HAP-1 (cell line): Measurements from ENCODE around the gene TRPM2.

ENCODE experiments used
- DNase-seq, 2 experiments: peaks; one replicate each; pipeline ENCODE4 v3.0.0-alpha.2; 2016 to 2020; ENCODE audit warnings: low spot score in 2 of 2
- H3K27me3 ChIP-seq: fragments of 250-450 bp; sonication (Bioruptor Pico); 2 replicates; pipeline ENCODE4 v1.5.1; 2020; ENCODE audit warnings: low read depth, mild to moderate bottlenecking, moderate library complexity
- H3K36me3 ChIP-seq: fragments of 250-450 bp; sonication (Bioruptor Pico); replicated peaks from 2 replicates; pipeline ENCODE4 v1.5.1; 2020; ENCODE audit warnings: mild to moderate bottlenecking
- H3K4me1 ChIP-seq: fragments of 250-450 bp; sonication (Bioruptor Pico); 2 replicates; pipeline ENCODE4 v1.5.1; 2020; ENCODE audit warnings: mild to moderate bottlenecking
- H3K4me3 ChIP-seq: fragments of 250-450 bp; sonication (Bioruptor Pico); 2 replicates; pipeline ENCODE4 v1.5.1; 2020; ENCODE audit warnings: mild to moderate bottlenecking, moderate library complexity
- H3K9me3 ChIP-seq: fragments of 250-450 bp; sonication (Bioruptor Pico); 2 replicates; pipeline ENCODE4 v1.5.1; 2020; ENCODE audit warnings: mild to moderate bottlenecking, moderate library complexity
- in situ Hi-C: fragments of 300-500 bp; cut with MboI; formaldehyde crosslinking; loops from 3 replicates; pipeline ENCODE4 v1.14.3; 2020; ENCODE audit warnings: low sequenced_read_pairs, inconsistent platforms, mixed read lengths

The TRPM2 gene

GRCh38 chr21:44374601-44375280, 21.3 kb downstream of the TRPM2 start:
- in situ Hi-C loops: no loop called here
- no peaks in the 10 kb centered on the region for H3K9me3 ChIP-seq
- no peaks in the 10 kb centered on the region for H3K27me3 ChIP-seq
- H3K4me3 ChIP-seq: no peak overlapping the region
- no peak for DNase-seq
- H3K4me1 ChIP-seq: no peaks in the 10 kb centered on the region
- H3K36me3 ChIP-seq: no peaks in the 10 kb centered on the region

- in situ Hi-C loops: no loop called here
- no peaks in the 10 kb centered on the region for H3K9me3 ChIP-seq
- no peaks in the 10 kb centered on the region for H3K27me3 ChIP-seq
- H3K4me1 ChIP-seq: no peaks in the 10 kb centered on the region
- no peak for DNase-seq
- H3K4me3 ChIP-seq: no peak overlapping the region
- H3K36me3 ChIP-seq: no peaks in the 10 kb centered on the region
These were observed 21.8 kb downstream of the TRPM2 start for GRCh38 chr21:44375281-44375651.

DNA sequence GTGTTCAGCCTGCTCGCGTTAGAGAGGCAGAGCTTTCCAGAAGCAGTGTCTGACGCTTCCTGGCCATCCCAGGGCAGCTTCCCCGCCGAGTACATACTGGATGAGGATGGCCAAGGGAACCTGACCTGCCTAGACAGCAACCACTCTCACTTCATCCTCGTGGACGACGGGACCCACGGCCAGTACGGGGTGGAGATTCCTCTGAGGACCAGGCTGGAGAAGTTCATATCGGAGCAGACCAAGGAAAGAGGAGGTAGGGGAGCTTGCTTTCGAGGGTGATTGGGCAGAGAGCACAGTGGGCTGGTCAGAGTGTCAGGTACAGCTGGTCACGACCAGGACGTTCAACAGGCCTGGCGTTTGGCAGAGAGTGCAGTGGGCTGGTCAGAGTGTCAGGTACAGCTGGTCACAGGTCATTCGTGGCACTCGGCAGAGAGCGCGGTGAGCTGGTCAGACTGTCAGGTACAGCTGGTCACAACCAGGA, 22.4 kb downstream of the TRPM2 start:
- Histone ChIP-seq H3K4me1 (no peaks in the 10 kb centered on the region), H3K27me3 (no peaks in the 10 kb centered on the region), H3K9me3 (no peaks in the 10 kb centered on the region), H3K36me3 (no peaks in the 10 kb centered on the region), H3K4me3 (no peak overlapping the region)
- no peak for DNase-seq
- in situ Hi-C loops: no loop called here

DNA sequence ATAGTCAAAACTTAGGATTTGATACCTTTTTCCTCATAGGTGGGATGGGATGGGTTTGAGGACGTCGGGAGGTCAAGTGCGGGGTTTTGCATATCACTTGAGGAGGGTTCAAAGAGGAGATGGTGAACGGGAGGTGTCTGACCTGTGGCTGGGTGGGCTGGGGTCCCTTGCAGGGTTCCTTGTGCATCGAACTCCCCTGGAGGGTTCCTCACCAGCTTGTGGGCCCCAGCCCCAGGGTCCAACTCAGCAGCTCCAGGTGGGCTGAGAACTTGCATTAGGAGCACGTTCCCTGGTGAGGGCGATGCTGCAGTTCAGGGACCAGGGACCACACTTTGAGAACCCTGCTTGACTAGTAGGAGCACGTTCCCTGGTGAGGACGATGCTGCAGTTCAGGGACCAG, 23.2 kb downstream of the TRPM2 start:
- in situ Hi-C loops: no loop called here
- H3K4me1 ChIP-seq: no peaks in the 10 kb centered on the region
- no peaks in the 10 kb centered on the region for H3K9me3 ChIP-seq
- no peaks in the 10 kb centered on the region for H3K36me3 ChIP-seq
- H3K4me3 ChIP-seq: no peak overlapping the region
- H3K27me3 ChIP-seq: no peaks in the 10 kb centered on the region
- no peak for DNase-seq

- in situ Hi-C loops: no loop called here
- DNase-seq: no peak
- no peaks in the 10 kb centered on the region for H3K36me3 ChIP-seq
- H3K9me3 ChIP-seq: no peaks in the 10 kb centered on the region
- H3K4me3 ChIP-seq: no peak overlapping the region
- no peaks in the 10 kb centered on the region for H3K4me1 ChIP-seq
- no peaks in the 10 kb centered on the region for H3K27me3 ChIP-seq
These were observed 23.9 kb downstream of the TRPM2 start for GRCh38 chr21:44377201-44377921.

GRCh38 chr21:44377922-44378645, 24.7 kb downstream of the TRPM2 start:
- Histone ChIP-seq H3K27me3 (no peaks in the 10 kb centered on the region), H3K9me3 (no peaks in the 10 kb centered on the region), H3K4me1 (no peaks in the 10 kb centered on the region), H3K36me3 (no peaks in the 10 kb centered on the region), H3K4me3 (no peak overlapping the region)
- in situ Hi-C loops: no loop called here
- no peak for DNase-seq

GRCh38 chr21:44378646-44379514, 25.5 kb downstream of the TRPM2 start:
- no peak for DNase-seq
- Histone ChIP-seq H3K4me1 (no peaks in the 10 kb centered on the region), H3K27me3 (no peaks in the 10 kb centered on the region), H3K36me3 (no peaks in the 10 kb centered on the region), H3K9me3 (no peaks in the 10 kb centered on the region), H3K4me3 (no peak overlapping the region)
- in situ Hi-C loops: no loop called here

DNA sequence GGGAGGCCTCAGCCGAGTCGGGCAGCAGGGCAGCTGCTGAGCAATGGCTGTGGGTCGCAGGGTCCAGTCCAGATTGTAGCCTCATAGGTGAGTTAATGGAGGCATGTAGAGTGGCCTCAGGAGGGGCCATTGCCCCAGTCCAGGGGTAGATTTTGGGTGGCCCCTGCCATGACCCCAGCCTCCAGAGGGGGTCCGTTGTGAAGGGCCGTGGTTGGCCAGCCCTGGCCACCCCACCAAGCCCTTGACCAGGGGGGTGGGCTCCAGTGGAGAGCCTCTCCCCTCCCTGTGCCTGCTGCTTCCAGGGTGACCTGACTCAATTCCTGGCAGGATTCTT, 26.1 kb downstream of the TRPM2 start:
- Histone ChIP-seq H3K4me3 (no peak overlapping the region), H3K27me3 (no peaks in the 10 kb centered on the region), H3K36me3 (no peaks in the 10 kb centered on the region), H3K4me1 (no peaks in the 10 kb centered on the region), H3K9me3 (no peaks in the 10 kb centered on the region)
- no peak for DNase-seq
- in situ Hi-C loops: no loop called here

DNA sequence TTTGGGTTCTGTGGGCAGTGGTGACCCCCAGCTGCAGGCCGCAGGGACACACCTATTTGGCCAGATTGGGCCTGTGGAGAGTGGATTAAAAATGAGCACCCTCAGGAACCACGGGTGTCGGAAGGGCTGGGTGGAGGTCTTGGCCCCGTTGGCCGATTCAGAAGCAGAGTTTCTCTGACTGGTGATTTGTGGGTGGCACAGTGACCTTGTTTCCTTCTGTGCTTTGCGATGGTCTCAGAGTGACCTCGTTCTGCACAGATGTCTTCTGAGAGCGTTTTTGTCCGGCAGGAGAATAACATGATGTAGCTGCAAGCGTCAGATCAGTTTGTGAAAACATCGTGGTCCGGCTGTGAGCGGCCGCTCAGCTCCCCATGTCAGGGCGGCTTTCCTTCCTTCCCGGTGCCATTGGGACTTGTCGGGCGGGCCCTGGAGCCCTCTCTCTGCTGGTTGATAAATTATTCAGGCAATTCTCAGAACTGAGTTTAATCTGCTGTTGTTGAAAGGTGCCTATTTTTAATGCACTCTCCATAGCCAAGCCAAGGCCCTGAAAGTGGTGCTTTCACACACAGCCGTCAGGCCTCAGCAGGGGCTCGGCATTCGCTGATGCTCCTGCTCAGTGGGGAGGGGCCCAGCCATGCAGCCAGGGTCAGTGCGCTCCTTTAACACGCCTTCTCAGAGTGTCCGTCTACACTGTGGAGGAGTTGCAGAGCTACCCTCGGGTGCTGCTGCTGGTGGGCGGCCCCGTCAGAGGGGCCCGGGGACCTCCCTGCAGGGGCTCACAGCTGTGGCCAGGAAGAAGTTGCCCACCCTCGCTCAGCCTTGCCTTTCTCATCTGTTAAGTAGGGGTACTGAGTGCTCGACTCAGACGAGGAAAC, 26.8 kb downstream of the TRPM2 start:
- Histone ChIP-seq H3K27me3 (no peaks in the 10 kb centered on the region), H3K9me3 (no peaks in the 10 kb centered on the region), H3K36me3 (no peaks in the 10 kb centered on the region), H3K4me1 (no peaks in the 10 kb centered on the region), H3K4me3 (no peak overlapping the region)
- in situ Hi-C loops: no loop called here
- DNase-seq: no peak

DNA sequence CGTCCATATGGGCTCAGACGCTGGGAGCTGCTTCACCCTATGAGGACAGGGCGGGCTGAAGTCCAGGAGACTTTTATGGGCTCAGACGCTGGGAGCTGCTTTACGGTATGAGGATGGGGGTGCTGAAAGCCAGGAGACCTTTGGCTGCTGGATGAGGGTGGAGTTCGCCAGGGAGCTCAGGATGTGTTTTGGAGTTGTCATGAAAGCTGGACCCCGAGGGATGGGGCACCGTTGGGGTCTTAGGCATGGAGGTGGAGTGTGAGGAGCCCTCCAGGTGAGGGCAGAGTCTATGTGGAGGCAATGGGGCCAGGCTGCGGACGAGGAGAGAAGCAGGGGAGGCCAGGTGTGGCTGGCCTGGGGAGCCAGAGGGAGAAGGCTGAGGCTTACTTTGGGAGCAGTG, 27.5 kb downstream of the TRPM2 start:
- DNase-seq: no peak
- Histone ChIP-seq H3K36me3 (no peaks in the 10 kb centered on the region), H3K4me3 (no peak overlapping the region), H3K4me1 (no peaks in the 10 kb centered on the region), H3K27me3 (no peaks in the 10 kb centered on the region), H3K9me3 (no peaks in the 10 kb centered on the region)
- in situ Hi-C loops: no loop called here

- Histone ChIP-seq H3K4me3 (no peak overlapping the region), H3K36me3 (no peaks in the 10 kb centered on the region), H3K4me1 (no peaks in the 10 kb centered on the region), H3K27me3 (no peaks in the 10 kb centered on the region), H3K9me3 (no peaks in the 10 kb centered on the region)
- in situ Hi-C loops: no loop called here
- no peak for DNase-seq
These were observed 28.5 kb downstream of the TRPM2 start for GRCh38 chr21:44381874-44382273.

DNA sequence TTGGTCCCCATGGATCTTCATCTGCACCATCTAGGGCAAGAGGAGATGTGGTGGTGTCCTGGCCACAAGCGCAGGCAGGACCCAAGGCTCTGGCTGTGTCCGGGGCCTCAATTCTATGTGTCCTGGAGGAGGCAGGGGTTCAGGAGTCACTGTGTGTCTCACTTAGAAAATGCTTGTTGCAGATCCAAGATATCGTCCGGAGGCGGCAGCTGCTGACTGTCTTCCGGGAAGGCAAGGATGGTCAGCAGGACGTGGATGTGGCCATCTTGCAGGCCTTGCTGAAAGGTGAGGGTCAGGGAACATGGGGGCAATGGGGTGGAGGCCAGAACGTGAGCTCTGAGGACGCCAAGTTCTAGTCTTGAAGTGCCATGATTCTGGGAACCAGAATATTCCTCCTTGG, 29.1 kb downstream of the TRPM2 start:
- no peak for DNase-seq
- H3K4me1 ChIP-seq: no peaks in the 10 kb centered on the region
- no peak overlapping the region for H3K4me3 ChIP-seq
- no peaks in the 10 kb centered on the region for H3K9me3 ChIP-seq
- in situ Hi-C loops: no loop called here
- H3K27me3 ChIP-seq: no peaks in the 10 kb centered on the region
- no peaks in the 10 kb centered on the region for H3K36me3 ChIP-seq

DNA sequence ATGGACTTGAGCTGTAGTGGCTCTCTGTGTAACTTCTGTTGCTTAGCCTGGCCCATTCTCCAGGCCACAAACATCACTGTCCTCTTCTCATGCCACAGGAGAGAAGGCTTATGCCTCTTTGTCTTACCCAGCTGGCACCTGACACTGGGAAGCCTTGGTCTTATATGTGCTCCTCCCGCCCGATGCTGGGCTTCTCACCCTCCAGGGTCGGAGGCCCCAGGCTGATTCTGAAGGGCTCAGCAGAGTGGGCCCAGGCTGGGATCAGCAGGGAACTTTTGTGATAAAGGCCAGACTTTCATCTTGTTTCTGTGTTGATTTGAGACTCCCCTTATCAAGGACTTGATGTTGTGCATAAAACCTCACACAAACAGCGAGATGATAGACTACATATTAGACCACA, 29.8 kb downstream of the TRPM2 start:
- no peaks in the 10 kb centered on the region for H3K4me1 ChIP-seq

More for the DNA sequence above, 29.8 kb downstream of the TRPM2 start:
- in situ Hi-C loops: no loop called here
- Histone ChIP-seq H3K4me3 (no peak overlapping the region), H3K9me3 (no peaks in the 10 kb centered on the region), H3K27me3 (no peaks in the 10 kb centered on the region), H3K36me3 (no peaks in the 10 kb centered on the region)
- DNase-seq: no peak
